HL-60/S4 (cell line): ENCODE data around the gene LDHD.
"Not testable (repeated sequence)": the region's sequence is repeated elsewhere in the genome, so short reads cannot be mapped to it uniquely, and the experiment has no call there.

Experiments used
- in situ Hi-C: fragments of 300-500 bp; cut with MboI; formaldehyde crosslinking; loops from 2 replicates; pipeline ENCODE4 v1.14.3; 2022; ENCODE audit warnings: low sequenced_read_pairs

The LDHD gene

DNA sequence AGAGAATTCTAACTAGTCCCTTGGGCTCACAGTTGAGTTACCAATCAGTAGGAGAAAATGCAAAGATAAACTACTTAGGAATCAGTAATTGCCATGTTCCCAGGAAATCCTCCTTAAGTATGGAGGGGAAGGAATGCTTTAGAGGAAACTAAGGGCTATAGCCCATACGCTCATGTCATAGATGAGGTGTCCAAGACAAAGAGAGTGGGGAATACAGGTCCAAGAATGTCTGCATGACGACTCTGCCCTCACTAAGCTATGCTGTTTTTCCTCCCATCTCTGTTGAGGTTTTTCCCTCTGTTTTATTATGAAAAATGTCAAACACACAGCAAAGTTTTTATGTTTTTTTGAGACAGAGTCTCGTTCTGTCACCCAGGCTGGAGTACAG lies 16.0 kb downstream of the LDHD start:
- in situ Hi-C loops = no loop called here

DNA sequence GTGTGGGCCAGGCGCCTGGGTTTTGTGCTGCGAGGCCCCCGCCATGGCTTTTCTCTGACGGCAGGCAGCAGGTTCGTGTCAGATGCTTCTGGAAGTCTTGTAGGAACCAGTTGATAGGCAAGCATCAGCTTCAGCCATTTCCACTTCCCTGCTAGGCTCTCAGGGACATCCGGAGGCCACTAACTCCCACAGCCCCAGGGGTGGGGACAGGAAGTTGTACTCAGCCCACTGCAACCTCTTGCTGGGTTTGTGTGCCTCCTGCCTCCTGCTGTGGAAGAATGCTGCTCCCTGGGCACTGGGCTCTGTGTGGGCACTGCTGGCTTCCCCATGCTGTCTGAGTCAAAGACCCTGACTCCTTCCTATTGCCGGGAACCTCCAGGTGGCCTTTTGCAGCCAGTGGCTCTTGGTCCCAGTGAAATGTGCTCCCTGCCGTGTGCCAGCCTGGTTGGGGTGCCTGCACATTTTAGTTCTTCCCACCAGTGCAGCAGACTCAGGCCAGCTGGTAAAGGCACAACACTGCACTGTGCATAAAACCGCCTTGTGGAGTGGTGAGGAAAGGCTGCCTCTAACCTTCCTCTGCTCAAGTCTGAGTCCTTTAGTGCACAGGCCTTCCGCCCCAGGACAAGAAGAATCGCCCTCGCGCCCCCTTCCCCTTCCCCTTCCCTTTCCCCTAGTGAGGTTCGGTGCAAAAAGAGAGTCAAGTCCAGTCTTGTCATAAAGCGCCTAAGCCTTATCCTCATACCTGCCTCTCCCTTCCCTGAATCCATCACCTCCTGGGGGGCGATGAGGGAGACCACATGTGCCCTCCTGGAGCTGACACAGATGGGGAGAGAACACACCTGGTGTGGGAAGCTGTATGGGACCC lies 16.6 kb downstream of the LDHD start:
- in situ Hi-C loops = no loop called here

- in situ Hi-C loops = no loop called here
These were observed 17.4 kb downstream of the LDHD start for GRCh38 chr16:75099075-75099667.

DNA sequence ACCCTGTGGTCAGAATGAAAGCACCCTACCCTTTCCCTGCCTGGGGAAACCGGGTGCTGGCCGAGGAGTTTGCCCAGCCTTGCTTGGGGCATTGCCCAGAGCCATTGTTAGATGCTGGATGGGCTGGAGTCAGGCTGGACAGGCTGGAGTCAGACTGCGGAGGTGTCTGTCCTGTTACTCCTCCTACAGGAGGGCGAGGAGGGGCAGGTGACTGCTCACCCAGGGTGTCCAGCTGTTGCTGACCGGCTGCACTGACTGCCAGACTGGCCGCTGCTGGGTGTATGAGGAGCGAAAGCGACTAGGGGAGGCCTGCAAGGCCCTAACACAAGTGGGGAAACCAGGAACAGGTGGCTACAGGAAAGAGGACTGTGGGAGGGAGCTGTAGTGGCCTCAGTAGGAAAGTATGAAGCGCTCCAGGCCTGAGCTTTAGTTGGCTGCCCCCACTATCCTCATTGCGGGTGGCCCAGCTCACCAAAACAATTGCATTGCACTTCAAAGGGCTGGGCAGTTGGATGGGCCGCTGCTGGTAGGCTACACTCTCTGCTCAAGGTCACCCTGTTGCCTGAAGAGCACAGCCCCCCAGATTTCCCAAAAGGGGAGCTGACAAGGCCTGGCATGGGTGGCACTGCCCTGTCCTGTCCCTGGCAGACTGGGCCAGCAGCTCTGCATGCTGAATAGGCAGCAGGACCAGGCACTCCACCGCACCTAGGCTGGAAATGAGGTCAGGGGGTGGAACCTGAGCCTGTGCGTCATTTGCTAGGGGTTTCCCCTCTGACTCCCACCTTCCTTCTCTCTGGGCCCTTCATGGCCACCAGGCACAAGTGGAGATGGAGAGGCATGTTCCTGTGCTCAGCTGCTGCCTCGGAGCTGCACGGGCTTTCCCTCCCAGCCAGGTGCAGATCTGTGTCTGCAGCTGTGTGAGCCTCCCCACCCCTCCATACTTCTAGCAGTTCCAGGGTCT lies 18.4 kb downstream of the LDHD start:
- in situ Hi-C loops = no loop called here

DNA sequence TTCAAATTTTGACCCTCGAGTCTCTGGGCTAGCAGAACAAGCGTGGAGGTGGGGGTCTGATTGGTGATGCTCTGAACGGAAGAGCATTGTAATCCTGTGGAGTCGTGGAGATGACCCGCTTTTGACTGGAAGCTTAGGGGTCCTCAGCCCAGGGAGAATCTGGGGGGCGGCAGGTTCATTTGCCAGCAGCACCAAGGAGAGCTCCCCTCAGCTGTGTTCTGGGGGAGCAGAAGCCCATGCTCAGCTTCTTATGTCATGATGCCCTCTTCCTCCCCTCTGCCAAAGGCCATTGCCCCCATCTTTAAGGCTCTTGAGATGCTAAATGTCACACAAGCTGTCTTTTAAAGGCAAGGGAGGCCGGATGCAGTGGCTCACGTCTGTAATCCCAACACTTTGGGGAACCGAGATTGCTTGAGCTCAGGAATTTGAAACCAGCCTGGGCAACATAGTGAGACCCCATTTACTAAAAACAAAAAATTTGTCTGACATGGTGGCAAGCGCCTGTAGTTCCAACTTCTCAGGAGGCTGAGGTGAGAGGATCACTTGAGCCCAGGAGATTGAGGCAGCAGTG lies 19.3 kb downstream of the LDHD start:
- in situ Hi-C loops = no loop called here

- in situ Hi-C loops = no loop called here
These were observed 19.9 kb downstream of the LDHD start for GRCh38 chr16:75096656-75097055.

DNA sequence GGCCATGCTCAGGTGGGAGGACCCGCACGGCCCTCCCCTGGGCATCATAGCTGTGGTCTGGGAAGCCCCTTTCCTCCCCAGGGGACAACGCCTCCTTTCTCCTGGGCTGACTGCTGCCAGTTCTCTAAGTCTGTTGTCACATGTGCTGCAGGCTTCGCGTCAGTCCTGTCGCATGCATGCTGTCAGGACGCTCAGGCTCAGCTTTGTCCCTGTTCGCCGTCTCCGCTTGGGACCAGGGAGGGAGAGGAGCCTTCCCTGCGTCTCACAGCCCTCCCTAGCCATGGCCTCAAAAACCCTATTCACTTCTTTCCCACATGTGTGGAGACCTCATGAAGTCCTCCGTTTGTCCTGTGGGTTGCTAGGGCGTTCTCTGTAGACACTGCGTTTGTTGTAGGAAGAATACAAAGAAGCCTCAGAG lies 21.4 kb downstream of the LDHD start:
- in situ Hi-C loops = no loop called here

DNA sequence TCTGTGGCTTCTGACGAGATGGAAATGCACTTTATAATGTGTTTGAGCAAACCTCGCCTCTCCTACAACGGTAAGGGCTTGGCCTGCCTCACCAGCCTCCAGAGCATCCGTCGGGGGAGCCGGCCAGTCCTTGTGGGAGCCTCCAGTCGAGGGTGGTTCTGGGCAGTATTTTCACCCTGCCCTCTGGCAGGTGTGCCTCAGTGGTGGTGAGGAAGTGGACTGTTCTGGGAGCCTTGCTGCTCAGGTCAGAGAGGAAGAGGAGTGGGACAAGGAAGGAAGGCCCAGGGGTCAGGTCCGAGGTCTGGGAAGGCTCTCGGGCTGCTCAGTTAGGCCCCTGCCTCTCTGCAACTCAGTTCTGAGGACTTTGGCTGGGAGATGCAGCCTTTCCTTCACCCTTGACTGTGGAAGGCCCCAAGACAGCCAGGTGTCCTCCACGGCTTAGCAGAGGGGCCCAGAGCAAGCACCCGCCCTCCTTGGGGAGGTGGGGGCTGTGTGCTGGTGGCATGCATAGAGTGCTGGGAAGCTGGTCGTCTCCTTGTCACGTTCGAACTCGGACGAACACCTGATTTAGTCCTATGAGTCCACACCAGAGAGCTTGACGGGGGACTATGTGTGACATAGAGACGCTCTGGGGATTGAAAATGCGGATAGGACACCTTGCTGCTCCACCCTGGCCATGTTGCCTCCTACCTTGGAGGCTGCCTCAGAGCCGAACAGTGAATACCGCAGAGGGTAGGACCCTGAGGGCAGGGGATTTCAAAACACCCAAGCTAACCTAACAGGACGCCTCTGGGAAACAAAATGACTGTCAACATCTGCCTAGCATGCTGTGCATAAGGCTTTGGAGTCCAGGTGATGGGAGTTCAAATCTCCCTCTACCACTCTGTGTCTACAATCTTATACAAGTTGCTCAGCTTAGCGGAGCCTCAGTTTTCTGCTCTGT lies 22.7 kb downstream of the LDHD start:
- in situ Hi-C loops = no loop called here

DNA sequence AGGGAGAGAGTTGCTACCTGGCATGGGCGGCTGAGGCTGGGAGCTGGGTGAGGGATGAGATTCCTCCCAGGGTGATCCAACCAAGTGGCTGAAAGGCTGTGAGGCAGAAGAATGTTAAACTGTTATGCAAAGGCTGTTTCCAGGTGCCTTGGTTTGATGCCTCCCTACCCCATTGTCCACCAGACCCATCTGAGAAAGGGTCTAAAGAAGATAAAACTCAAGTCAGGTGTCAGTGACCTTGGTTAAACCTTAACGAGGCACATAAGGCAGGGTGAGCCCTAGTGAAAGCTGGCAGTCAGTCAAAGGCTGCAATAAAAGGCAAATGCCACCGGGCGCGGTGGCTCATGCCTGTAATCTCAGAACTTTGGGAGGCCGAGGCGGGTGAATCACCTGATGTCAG lies 23.8 kb downstream of the LDHD start:
- in situ Hi-C loops = no loop called here

- in situ Hi-C loops = not testable (repeated sequence)
These were observed 25.0 kb downstream of the LDHD start for GRCh38 chr16:75091619-75092018.

- in situ Hi-C loops = not testable (repeated sequence)
These were observed 25.7 kb downstream of the LDHD start for GRCh38 chr16:75090899-75091298.

- in situ Hi-C loops = no loop called here
These were observed 26.9 kb downstream of the LDHD start for GRCh38 chr16:75089486-75090202.

- in situ Hi-C loops = no loop called here
These were observed 27.6 kb downstream of the LDHD start for GRCh38 chr16:75088934-75089333.

DNA sequence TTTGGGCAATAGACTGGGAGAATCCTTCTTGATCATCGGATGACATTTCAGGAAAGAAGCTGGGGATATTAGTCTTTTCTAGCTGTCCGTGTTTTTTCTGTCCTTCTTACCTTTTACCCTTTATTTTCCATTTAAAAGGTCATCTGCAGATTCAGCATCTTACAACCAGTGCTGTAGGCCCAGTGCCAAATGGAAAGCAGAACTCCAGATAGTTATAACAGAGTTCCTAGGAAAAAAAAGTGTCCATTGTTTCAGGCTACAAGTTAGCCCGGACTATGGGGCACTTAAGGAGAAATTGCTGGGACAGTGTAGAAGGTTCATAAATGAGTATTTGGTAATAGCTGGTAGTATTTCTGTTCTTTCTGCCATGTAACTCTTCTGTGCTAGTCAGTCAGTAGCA lies 28.4 kb downstream of the LDHD start:
- in situ Hi-C loops = no loop called here

DNA sequence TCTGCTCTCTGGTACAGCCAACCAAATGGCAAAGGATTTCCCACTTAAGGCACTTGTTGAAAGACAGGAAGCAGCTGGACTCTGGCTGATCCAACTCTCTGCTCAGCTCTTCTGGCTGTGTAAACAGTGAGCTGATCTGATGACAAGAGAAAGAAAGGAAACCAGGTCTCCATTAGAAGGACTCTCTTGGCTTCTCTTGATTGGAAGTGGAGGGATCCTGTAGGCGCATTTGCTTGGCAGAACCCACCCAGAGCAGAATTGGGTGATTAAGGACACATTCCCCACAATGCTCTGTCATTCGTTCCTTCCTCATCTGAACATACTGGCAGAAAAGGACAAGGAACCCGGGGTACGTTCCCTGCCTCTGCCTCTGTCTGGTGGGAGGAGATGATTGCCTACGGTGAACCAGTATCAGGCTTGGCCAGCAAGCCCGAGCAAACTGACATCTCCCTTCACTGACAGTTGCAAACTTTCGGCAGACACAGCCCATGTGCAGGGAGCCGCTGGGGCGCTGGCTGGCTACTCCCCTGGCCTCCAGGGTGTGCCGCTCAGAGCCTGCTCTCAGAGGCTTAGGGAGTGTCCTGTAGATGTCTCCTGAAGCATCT lies 29.1 kb downstream of the LDHD start:
- in situ Hi-C loops = no loop called here

GRCh38 chr16:75086688-75087374 lies 29.7 kb downstream of the LDHD start:
- in situ Hi-C loops = no loop called here

- in situ Hi-C loops = no loop called here
These were observed 30.3 kb downstream of the LDHD start for GRCh38 chr16:75086281-75086680.

- in situ Hi-C loops = no loop called here
These were observed 31.0 kb downstream of the LDHD start for GRCh38 chr16:75085556-75085955.
